Lower lobe of right lung (tissue), 2 donors: Measurements from ENCODE around the gene FHAD1. TPM values are rescaled to one million over a fixed set of nuclear protein-coding genes. Genes with fewer than 3 reads are reported as not detected.

Experiments
- ATAC-seq, 2 donors: fragments of 200-7000 bp; cut with Tn5 transposase; one replicate each; pipeline ENCODE4 v1.9.1; 2020 to 2022; ENCODE audit warnings: mild to moderate bottlenecking in 2 of 2, moderate library complexity in 2 of 2
- DNase-seq: peaks from one replicate; pipeline ENCODE4 v3.0.0-alpha.2; 2020
- H3K27ac ChIP-seq: fragments of 200-600 bp; one replicate; pipeline ENCODE4 v1.8.0; 2022
- H3K27me3 ChIP-seq: fragments of 200-600 bp; one replicate; pipeline ENCODE4 v1.8.0; 2022; ENCODE audit warnings: low read depth
- H3K36me3 ChIP-seq: fragments of 200-600 bp; one replicate; pipeline ENCODE4 v1.8.0; 2022; ENCODE audit warnings: mild to moderate bottlenecking
- H3K4me1 ChIP-seq: fragments of 200-600 bp; one replicate; pipeline ENCODE4 v1.8.0; 2022
- H3K4me3 ChIP-seq: fragments of 200-600 bp; one replicate; pipeline ENCODE4 v1.8.0; 2022; ENCODE audit warnings: mild to moderate bottlenecking
- H3K9me3 ChIP-seq: fragments of 200-600 bp; one replicate; pipeline ENCODE4 v1.8.0; 2022
- intact Hi-C: fragments of 100-400 bp; cut with DNase I; formaldehyde crosslinking; loops from one replicate; pipeline ENCODE4 v1.11.0; 2022
- total RNA-seq: library from RNA; stranded (reverse); fragmentation: NEBNext Ultra II Directional; extraction: Animal tissue kit (Norgen Biotek cat#: 25700); gene quantifications from one replicate; pipeline ENCODE4 v1.2.1, GENCODE V29; 2021
- TF ChIP-seq, protein P1 (sequence below): fragments of 200-600 bp; IDR thresholded peaks from one replicate; pipeline ENCODE4 v1.8.0; 2022; ENCODE audit warnings: antibody characterized with exemption, mild to moderate bottlenecking
- donor health status: DM: no; HTN: yes; CAD: no; lungs with severe emphysema.

Gene FHAD1
- total RNA-seq, 1 donor from 2014 or later = 14.3 TPM

DNA sequence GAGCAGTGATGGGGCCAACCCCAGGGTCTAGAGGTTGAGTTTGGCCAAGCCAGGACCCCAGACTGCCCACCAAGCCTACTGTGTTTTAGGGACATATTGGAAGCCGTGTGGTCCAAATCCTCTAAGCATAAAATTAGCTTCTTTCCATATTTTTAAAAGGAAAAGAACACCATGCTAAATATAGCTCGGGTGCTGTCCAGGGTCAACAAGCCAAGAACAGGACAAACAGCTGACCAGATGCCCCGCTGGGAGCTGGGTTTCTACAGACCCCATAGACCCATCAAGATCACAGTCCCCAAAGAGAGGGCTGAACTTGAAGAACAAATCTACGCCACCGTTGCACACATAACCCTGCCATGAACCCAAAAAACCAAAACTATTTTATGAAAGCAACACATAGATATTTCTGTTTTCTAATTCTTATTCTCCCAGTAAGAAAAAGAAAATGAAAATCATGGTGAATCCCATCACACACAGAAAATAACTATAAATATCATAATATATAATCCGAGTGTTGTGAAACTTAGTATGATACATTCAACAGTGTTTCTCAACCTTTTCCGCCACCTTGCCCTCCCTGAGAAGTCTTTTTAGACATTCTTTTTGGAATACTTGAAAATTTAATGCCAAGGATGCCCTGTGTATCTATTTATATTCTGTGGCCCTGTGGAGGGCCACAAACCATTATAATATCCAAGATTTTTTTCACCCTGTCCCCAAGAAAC, 36.2 kb upstream of the FHAD1 start:
- ATAC-seq = no peak
- intact Hi-C loops = no loop called here
- H3K36me3 ChIP-seq = no peaks in the 10 kb centered on the region
- no peaks in the 10 kb centered on the region for H3K9me3 ChIP-seq
- no peaks in the 10 kb centered on the region for H3K27me3 ChIP-seq
- TF ChIP-seq, protein P1, sequence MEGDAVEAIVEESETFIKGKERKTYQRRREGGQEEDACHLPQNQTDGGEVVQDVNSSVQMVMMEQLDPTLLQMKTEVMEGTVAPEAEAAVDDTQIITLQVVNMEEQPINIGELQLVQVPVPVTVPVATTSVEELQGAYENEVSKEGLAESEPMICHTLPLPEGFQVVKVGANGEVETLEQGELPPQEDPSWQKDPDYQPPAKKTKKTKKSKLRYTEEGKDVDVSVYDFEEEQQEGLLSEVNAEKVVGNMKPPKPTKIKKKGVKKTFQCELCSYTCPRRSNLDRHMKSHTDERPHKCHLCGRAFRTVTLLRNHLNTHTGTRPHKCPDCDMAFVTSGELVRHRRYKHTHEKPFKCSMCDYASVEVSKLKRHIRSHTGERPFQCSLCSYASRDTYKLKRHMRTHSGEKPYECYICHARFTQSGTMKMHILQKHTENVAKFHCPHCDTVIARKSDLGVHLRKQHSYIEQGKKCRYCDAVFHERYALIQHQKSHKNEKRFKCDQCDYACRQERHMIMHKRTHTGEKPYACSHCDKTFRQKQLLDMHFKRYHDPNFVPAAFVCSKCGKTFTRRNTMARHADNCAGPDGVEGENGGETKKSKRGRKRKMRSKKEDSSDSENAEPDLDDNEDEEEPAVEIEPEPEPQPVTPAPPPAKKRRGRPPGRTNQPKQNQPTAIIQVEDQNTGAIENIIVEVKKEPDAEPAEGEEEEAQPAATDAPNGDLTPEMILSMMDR = no peak
- H3K27ac ChIP-seq = no peak overlapping the region
- peaks cover 66% of the 10 kb centered on the region for H3K4me1 ChIP-seq
- no peak for DNase-seq
- no peak overlapping the region for H3K4me3 ChIP-seq

DNA sequence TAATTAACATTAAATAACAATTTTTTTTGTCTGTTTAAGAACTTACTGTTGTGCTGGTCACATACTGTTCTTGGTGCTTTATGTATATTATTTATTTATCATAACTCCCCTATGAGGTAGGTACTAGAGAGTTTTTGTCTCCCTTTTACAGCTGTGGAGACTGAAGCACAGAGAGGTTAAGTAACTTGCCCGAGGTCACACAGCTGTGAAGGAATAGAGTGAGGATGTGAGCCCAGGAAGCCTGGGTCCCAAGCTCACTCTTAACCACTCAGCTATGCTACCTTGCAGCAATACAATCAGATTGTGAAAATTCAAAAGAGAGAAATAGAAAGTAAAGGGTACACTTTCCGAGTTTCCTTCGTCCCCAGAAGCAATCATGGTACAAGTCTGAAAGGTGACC, 35.6 kb upstream of the FHAD1 start:
- intact Hi-C loops = no loop called here
- Histone ChIP-seq H3K36me3 (no peaks in the 10 kb centered on the region), H3K27ac (no peak overlapping the region), H3K9me3 (no peaks in the 10 kb centered on the region), H3K4me1 (peaks cover 66% of the 10 kb centered on the region), H3K27me3 (no peaks in the 10 kb centered on the region), H3K4me3 (no peak overlapping the region)
- no peak for ATAC-seq
- no peak for DNase-seq
- TF ChIP-seq, protein P1 = no peak

DNA sequence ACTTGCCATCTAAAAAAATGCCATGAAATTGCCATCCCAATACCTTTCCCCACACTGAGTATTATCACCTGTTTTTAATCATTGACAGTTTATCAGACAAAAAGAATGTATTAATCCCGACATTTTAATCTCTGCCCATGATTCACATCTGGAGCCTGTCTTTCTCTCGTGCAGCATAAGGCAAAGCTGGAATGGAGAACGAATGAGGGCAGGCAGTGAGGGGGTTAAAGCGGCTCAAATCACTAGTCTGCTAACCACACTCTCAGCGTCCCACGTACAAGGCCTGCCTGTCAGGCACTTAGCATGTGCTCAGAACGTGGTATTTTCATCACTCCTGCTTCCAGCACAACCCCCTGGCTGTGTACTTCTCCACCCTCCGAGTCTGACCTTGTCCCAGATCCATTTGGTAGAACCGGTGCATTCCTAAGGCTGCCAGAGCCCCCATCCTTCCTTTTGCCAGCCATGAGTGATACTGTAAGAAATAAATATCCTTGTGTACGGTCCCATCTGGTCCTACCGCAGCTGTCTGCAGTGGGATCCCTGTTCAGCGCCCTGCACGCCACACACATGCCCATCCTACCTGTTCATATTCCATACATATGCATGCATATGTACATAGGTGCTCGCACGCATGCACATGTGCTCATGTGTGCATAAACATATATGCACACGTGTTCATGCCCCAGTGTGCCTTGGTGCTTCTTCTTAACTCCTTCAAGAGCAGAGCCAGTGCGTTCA, 34.6 kb upstream of the FHAD1 start:
- H3K9me3 ChIP-seq = no peaks in the 10 kb centered on the region
- H3K4me1 ChIP-seq = peaks cover 56% of the 10 kb centered on the region
- peak overlapping the region; percentile 34 for H3K27ac ChIP-seq
- ATAC-seq (no peak), DNase-seq (no peak)
- no peaks in the 10 kb centered on the region for H3K36me3 ChIP-seq
- H3K27me3 ChIP-seq = no peaks in the 10 kb centered on the region
- intact Hi-C loops = no loop called here
- TF ChIP-seq, protein P1 = no peak
- H3K4me3 ChIP-seq = no peak overlapping the region

DNA sequence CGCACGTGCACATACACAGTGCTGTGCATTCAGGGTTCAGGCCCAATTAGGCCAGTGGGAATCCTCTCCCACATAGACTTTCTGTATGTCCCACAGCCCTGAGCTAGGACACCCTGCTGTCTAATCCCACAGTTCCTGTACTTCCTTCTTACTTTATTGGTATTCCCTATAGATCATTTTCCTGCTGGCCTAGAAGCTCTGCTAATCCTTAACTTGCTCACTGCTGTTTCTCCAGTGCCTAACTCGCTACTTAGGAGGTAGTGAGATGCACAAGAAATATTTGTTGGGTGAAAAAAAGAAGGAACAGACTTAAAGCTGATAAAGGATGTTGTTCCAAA, 34.1 kb upstream of the FHAD1 start:
- Histone ChIP-seq H3K4me1 (peaks cover 51% of the 10 kb centered on the region), H3K9me3 (no peaks in the 10 kb centered on the region), H3K36me3 (no peaks in the 10 kb centered on the region), H3K27me3 (no peaks in the 10 kb centered on the region), H3K4me3 (no peak overlapping the region), H3K27ac (peak overlapping the region; percentile 34)
- no peak for ATAC-seq
- intact Hi-C loops = no loop called here
- TF ChIP-seq, protein P1 = no peak
- no peak for DNase-seq

DNA sequence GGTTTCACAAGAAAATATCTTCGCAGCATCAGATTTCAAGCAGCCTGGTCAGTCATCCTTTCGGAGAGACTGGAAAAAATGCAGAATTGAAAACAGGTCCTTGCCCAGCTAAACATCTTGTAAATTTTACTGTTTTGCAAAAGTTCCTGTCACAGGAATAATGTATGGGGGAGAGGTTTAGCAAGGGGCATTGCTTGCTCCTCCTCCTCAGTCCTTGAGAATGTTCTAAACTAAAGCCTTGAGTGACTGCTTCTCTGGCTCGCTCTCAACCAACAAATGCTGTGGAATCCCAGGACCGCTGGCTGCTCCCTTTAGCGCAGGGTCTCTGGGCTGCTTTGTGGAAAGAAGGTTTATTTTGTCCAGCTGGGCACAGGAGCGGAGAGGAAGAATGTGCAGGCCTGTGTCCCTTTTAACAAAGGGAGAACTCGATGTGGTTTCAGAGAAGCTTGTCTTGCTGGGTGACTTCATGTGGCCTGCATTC, 33.6 kb upstream of the FHAD1 start:
- Histone ChIP-seq H3K4me1 (peaks cover 51% of the 10 kb centered on the region), H3K9me3 (no peaks in the 10 kb centered on the region), H3K27me3 (no peaks in the 10 kb centered on the region), H3K27ac (peak overlapping the region; percentile 34), H3K36me3 (no peaks in the 10 kb centered on the region), H3K4me3 (no peak overlapping the region)
- TF ChIP-seq, protein P1 = no peak
- intact Hi-C loops = no loop called here
- DNase-seq (no peak), ATAC-seq (no peak)
